Measurements from ENCODE around the gene MAST4.

MAST4 gene

DNA sequence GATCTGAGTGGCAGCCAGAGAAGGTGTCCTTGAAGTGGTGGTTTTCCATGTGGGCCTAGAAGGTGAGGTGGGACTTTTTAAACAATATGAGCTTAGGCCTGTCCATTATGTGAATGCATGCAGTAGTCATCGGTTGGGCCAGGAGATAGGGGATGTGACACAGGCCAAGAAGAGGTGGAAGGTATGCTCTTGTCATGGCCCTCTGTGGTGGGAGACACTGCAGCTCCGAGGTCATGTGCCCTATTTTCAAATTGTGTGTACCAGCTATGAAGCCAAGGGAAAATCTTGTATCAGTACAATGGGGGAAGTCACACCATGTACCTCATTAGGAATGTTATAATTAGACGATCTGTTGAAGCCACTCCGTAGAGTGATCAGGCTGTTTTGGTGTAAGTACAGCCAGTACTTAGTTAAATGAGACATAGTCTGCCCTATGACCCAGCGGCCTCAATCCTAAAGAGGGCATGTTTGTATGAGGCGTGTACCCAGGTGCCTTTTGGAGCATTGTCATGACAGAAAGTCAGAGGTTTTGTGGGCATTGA lies 280.1 kb downstream of the MAST4 start:
- DNase-seq (ENCODE audit: low read depth) = no peak

DNA sequence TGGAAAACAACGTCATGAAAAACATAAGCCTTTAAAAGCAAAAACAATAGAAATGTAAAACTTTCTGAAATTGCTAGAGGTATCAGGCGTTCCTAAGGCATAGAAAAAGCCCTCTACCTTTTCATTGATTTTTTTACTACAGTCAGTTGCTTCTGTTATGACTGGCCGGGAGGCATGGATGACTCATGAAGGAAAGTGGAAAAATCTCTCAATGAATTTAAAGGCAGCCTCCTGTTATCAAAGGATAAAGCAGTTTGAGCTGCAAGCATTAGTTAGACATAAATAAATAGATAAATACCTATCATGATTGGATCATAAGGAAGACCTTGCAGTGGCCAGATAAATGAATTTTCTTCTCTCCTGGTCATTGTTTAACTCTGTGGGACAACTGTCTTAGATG lies 281.6 kb downstream of the MAST4 start:
- no peak for DNase-seq (ENCODE audit: low read depth)

DNA sequence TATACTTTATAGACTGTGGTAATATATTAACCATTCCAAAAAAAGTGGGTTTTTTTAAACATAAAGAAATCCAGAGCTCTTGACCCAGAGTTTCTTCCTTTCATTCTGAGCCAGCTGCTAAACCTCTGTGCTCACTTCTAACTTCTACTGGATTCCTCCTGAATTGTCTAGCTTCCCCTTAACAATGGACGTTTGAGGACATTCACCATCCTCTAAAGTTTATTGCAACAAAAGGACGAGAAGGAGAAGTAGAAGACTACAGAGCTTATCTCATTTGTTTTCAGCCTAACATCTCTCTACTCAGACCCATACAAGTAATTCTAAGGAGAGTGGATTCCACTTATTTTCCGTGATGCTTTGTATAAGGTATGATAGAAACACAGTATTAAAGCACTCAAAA lies 284.2 kb downstream of the MAST4 start:
- no peak for DNase-seq (ENCODE audit: low read depth)

DNA sequence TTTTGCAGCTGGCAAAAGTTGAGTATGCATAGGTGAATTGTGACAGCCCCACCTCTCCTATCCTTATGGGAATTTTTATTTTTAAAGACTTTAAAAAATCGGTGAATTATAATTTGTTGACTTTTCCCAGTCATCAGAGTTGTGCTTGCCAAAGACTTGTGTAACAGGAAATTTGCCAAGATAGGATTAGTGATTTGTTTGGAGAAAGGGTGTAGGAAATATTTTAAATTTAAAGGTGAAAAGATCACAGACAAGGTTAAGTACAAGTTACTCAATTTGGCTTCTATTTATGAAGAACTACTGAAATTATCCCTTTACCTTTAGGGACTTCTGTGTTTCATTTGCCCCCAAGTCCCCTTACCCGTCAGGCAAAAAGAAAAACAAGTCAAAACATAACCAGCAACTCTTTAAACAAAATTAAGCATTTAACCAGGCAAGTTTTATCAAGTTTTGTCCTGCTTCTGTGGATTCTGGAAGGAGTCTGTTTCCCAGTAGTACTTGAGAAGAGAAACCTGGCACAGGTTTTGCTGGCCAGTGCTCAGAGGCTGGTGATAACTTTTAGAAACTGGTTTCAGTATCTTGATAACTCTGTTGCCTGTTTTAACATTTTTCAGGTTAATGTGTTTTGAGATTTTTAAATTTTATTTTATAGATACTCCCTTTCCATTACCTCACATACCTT lies 285.4 kb downstream of the MAST4 start:
- DNase-seq (ENCODE audit: low read depth) = peak; percentile 13

DNA sequence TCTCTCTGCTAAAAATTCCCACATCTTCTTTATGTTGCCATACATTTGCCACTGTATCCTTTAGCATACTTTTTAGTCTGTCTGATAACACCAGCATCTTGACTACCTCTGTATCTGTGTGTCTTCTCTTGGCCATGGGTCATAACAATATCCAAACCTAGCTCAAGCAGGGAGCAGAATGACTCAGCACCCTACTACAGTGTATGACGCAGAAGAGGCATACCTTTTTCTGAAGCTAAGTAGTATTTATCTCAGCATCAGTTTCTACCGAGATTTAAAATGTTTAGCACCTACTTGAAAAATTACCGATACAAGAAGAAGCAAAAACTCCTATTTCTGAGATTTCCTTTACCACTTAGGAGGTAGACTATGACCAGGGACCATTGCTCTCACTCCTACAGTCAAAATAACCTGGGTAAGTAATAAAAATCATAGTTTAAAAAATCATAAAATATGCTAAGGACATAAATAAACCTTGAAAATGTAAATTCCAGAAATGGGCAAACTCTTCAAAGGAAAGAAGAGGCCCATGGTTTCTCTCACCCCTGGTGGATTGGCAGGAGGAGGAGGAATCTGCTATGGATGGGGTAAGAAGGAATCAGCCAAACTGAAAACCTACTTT lies 286.5 kb downstream of the MAST4 start:
- no peak for DNase-seq (ENCODE audit: low read depth)

DNA sequence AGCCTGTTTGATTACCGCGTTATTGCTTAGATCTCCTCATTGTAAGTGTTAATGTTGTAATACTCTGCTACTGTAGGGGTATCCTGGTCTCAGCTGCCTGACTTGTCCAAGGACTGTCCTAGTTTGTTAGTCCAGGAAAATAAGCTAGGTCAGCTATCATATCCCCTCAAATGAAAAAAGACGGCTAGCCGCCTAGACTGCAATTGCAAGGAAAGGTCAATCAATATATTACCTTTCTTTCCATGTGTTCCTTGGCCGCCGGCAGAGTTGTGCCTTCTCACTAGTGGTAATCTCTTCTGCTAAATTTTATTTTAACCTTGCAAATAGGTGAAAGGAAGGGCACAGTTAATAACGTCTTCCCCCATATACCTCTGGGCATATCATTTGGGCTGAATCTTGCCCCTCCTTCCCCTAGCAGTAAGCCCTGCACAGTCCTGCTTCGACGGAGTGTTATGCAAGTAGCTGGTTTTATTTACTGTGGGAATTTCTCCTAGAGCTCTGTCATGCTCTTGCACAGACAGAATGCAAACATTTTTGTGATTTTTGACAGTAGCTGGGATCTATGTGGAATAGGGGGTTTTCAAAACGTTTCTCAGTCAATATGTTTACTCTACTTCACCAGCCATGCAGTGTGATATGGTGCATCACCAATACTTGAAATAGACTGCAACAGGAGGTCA lies 288.5 kb downstream of the MAST4 start:
- no peak for DNase-seq (ENCODE audit: low read depth)

DNA sequence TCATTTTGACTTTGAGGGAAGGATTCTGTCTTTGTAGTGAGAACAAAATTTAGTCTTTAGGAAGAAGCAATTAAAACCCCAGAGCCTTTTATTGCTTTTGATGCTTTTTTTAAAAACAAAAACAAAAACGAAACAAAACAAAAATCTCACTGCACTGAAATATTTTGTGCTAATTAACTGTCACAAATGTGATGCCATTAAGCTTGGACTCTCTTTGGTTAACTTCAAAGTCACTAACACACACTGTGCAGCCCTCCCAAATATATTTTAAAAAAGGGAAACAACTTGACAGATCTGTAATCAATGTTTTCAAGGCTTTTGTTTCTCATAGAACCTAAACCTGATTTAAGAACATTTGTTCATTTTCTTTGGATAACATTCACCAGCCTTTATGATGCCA lies 290.7 kb downstream of the MAST4 start:
- no peak for DNase-seq (ENCODE audit: low read depth)

DNA sequence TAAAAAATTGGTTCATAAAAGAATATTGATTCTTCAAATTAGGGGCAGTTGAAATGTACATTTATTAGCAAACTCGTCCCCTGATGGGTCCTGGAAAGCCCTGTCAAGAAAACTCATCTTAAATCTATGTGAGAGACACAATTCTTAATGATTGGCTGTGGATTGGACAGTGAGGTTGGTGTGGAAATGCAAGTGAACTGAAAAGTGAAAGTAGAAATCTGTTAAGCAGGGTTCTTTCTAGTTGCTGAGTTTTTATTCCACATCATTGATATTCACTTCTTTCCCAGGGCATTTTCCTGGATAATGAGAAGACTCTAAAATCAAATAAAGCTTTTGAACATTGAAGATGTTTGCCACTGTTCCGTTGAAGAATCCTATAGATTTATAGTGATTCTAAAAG lies 292.4 kb downstream of the MAST4 start:
- DNase-seq (ENCODE audit: low read depth) = no peak

DNA sequence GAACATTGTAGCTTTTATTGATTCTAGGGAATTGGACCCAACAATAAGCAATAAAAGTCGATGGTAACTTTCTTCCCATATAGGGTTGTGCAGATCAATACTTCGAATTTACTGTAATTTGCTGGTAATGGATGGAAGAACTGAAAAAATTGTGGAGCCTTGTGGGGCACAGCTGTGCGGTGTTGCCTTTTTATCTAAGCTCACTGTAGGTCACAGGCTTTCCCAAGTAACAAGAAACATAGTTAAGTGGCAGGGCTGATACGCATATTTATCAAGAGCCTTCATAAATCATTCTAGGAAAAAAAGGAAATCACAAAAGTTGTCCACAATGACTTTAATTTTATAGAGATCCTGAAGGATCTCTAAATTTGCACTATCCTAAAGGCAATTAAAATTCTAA lies 292.9 kb downstream of the MAST4 start:
- DNase-seq (ENCODE audit: low read depth) = no peak

DNA sequence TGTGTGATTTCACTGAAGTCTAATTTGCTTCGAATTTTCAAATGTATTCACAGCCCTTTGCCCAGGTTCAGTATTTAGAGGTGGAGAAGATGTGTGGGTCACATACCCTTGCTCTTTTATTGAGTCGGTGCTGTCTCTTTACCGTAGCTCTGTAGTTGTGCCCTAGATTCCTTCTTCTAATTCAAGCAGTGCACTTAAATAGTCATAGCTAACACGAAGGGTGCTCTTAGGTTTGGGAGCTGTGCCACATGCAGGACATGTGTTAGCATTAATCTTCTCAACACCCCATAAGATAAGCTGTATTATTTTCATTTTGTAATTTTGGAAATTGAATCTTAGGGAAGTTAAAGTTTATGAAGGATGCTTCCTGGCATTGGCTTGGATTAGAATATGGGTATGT lies 293.3 kb downstream of the MAST4 start:
- no peak for DNase-seq (ENCODE audit: low read depth)

DNA sequence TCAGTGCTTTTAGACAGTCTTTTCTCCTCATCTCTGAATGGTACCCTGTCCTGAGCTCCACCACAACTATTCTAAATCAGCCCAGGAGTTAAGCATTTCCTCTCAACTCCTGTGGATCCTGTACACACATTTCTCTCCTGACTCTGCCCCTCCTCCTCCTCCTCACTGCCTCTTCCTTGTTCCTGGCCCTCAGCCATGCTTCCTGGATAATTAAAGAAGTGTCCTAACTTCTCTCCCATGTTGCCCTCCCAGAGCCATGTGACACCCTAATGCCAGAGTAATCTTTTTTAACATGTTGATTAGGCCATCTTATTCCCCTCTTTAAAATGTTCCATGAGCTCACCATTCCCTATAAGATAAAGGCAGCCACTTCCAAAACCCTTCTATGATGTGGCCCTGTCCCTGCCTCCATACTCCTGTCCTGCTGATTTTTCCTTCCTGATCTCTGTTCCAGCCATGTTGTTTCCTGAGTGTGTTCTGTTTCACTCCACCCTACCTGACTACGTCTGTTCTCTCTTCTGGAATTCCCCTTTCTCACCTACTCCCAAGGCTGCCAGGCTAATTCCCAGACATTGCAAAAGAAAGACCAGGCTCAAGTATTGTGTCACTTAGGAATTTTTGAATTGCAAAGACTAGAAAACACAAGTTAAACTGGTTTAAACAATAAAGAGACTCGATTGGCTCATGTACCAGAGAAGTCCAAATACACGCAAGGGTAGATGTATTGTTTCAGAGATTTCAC lies 295.2 kb downstream of the MAST4 start:
- DNase-seq (ENCODE audit: low read depth) = no peak

DNA sequence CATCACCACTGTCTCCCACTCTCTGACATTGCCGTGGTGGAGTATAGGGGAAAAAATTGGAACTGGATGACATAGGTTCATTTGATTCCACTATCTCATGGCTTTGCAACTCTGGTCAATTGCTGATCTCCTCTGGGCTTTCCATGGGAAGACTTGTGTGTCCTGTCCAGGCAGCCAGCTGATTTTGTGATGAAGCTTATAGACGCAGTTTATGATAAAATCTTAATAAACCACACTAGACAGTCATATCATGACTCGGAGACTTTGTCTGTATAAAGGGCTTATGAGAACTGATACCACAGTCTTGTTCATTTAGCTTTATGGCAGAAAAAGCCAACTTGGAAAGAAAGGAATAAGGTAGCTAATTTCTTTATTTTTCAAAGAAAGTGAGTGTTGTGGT lies 296.5 kb downstream of the MAST4 start:
- no peak for DNase-seq (ENCODE audit: low read depth)

DNA sequence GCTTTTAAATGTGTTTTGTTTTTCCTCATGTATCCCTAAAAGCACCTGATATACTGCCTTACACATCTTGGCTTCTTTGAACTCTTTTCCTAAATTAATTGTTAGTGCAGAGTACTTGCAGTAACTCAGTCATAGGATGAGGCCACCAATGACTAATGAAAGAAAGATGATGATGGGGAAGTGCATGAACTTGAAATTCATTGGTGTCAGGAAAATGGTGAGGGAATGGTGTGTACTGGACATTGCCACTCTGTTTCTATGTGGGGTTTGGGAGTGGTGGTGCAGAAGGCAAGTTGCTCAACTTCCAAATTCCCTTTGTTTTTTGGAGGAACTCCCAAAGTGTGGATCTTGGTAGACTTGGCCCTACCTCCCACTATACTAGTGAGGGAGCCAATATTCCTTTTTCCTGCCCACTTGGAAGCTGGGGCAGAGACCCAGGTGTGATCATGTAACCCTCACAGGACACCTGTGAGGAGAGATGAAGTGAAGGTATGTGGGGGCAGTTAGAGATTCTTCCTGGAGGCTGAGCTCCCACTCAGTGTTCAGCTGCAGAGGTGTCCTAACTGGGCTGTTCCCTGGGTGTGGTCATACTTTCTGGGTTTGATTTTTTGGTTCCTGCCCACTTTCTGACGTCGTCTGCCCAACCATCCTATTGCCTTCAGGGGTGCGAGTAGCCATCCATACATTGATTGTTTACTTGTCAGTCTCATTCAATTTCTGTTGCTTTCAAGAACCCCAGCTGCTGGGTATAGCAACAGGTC lies 298.5 kb downstream of the MAST4 start:
- DNase-seq (ENCODE audit: low read depth) = no peak

DNA sequence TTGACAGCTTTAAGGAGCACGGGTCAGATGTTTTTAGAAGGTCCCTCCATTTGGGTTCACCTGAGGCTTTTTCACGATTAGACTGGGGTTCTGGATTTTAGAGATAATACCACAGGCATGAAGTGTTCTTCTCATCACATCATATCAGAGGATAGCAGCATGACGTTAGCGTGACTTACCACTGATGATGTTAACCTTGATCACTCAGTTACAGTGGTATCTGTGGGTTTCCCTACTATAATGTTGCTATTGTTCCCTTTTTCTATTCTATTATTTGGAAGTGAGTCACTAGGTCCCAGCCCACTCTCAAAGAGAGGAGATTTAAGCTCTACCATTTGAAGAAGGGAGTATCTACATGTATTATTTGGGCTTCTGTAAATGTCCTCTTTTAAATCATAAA lies 300.0 kb downstream of the MAST4 start:
- no peak for DNase-seq (ENCODE audit: low read depth)

DNA sequence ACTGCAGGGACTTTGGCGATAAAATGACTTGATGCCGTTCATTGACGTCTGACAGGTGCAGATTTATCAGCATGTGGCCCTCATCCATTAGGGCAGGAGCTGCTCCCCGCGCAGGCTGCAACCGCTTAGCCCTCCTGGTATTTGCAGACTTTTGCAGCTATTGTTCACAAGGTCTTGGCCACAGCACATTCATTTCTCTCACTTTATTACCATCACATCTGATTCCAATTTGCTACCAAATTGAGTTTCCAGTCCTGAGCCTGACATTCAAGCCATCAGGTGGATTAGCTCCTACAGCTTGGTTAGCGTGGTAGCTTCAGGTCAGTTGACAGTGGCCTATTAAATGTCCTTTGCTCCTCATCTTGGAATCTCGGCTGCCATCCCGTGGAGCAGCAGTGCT lies 301.2 kb downstream of the MAST4 start:
- DNase-seq (ENCODE audit: low read depth) = no peak

DNA sequence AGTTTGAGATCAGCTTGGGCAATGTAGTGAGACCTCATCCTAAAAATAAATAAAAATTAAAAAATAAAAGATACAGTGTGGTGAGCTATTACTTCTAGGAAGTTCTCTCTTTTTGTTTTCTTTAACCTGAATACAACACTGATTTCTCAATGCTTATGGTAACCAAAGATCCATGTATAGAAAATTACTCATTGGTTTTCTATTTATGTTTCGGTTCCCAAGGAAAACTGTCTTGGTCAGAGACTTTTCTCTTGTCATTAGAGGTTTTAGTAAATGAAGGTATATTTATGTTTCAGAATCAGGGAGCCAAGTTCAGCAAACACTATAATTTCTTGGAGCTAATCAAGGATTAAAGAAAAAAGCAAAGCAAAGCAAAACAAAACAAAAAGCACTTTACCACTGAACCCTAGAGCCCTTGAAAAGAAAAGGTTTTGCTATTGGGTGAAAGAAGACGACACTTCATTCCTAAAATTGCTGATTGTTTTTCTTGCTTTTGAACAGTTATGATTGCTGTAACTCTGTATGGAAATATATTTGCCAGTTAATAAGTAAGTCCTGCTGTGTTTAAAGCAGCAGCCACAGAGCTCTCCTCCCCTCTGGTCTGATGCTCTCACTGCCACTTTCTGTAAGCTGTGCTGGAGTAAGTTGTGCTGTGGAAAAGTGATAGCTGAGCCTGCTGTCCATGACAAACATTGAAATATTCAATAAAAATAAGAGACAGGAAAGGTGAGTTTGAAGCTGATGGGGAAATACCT lies 302.2 kb downstream of the MAST4 start:
- no peak for DNase-seq (ENCODE audit: low read depth)

DNA sequence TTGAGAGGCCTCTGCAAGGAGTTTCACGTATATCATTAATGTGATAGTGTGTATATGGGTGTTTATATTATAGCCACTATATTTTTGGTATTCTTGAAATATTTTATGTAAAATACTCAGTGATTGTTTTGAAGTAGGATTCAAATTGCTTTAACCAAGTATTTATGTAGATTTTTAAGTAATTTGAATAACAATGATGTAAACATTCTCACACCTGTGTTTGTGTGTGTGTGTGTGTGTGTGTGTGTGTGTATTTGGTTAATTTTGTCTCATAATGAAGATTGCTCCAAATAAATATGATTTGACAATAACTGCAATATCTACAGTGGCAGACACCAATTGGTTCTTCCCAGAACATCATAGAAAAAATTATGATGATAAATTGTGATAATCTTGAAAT lies 307.0 kb downstream of the MAST4 start:
- DNase-seq (ENCODE audit: low read depth) = no peak

DNA sequence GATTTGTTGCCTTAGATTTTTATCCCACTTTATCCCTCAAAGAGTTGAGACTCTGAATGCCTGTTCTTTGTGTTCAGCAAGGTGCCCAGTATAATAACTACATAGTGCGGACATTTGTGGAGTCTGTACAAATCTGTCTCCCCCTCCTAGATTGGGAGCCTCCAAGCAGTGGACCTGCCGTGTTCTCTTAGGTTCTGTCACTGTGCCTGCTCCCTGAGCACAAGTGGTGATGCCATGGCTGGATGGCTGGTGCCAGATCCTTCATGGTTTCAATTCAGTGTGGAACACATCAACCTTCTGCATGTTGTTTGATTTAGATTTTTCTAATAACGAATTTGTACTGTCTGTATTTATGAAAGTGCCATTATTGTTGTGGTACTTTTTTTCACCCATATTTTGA lies 307.5 kb downstream of the MAST4 start:
- DNase-seq (ENCODE audit: low read depth) = no peak

DNA sequence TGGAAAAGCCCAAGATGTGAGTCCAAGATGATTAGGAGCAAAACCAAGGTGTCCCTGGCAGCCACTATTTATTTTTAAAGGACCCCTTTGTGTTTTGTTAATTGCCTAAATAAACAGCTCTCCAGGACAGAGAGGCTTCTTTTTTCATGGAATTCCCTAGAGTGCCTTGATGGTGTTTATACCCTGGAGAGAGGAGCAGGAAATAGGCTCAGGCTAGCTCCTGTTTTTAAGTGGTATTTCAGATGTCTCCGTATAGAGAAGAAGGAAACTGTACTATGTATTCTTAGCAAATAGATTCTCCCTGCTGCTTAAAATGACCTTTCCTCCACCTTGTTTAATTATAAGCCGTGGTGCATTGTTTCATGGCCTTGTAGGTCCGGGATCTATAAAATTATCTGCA lies 308.0 kb downstream of the MAST4 start:
- DNase-seq (ENCODE audit: low read depth) = no peak

DNA sequence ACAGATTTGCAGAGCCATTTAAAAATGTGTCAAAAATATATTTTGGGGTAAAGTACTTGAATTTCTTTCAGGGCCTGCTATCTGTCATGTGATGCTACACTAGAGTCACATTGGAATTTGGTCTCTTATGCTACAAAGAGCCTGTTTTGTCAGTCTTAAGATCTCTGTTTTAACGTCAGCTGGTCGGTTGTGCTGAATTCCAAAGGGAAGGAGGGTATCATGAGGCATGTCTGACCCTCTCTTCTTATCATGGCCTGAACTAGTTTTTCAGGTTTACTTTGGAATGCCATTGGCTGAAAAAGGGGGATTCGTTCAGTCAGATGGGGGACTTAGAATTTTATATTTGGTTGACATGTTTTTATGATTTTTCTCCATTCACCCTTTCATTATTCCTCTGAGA lies 309.8 kb downstream of the MAST4 start:
- no peak for DNase-seq (ENCODE audit: low read depth)

DNA sequence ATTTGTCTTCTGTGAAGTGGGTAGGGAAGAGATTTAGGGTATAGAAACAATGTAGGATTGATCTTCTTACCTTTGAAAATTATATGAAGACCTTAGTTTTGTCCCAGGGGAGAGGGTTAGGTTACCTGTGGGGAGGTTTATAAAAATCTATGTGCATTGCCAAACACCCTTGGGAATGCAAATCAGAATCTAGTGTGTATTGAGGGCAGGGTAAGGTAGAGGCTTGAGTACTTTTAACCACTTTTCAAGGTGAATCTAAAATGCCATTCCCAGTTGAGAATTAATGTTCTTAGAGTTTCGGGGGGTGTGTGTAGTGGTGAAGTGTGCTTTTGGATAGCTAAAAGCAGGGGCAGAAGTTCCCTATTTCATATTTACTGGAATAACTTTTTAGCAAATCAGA lies 312.0 kb downstream of the MAST4 start:
- no peak for DNase-seq (ENCODE audit: low read depth)

All from fibroblast of the conjunctiva (primary cell).